ENCODE measurements around the gene CALU.

Gene CALU

DNA sequence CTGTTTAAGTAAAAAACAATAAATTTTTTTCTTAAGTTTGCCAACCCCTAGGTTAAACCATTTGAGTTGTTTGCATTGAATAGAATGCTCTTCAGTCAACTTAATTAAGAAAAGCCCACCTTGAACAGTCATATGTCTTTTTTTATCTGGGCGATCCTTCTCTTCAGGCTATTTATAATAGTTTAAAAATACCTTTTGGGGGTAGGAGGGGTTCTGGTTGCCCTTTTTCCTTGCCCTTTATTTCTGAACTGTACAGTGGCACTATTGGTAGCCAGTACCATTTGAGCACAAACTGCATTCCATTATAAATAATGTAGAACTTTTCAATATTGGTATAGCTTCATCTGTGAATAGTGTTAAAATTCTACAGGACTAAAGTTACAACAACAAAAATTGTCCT is 13.1 kb downstream of the CALU start:
- FAIRE-seq = no peak

GRCh38 chr7:128755075-128755818 is 16.1 kb downstream of the CALU start:
- no peak for FAIRE-seq

DNA sequence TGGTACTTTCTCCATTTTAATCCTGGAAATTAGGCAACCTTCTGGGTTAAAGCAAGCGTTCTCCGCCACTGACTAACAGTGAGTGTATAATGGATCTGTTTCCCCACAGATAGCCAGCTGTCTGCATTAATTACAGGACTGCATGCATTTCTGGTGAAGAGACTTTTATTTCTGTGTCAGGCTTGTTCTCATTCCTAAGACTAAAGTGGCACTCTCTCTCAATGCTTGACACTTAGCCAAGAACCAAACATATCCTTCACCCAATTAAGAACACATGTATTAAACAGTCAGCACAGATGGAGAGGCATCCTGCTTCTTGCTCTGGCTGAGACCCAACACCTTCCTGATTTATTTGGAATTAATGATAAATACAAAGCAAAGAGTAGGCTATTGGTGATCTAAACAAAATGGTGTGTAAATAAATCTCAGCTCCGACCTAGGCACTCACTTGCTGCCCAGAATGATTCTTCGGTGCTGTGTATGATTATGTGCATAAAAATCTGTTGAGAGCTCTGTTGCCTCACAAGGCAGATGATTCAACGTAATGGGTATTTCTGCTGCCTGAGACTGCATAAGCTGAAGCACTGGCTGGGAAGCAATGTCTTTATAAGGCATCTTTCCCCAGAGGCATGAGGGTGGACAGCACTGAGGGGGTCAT is 16.8 kb downstream of the CALU start:
- no peak for FAIRE-seq

GRCh38 chr7:128757203-128757602 is 18.0 kb downstream of the CALU start:
- no peak for FAIRE-seq

- FAIRE-seq = no peak
These were observed 19.4 kb downstream of the CALU start for GRCh38 chr7:128758553-128758952.

DNA sequence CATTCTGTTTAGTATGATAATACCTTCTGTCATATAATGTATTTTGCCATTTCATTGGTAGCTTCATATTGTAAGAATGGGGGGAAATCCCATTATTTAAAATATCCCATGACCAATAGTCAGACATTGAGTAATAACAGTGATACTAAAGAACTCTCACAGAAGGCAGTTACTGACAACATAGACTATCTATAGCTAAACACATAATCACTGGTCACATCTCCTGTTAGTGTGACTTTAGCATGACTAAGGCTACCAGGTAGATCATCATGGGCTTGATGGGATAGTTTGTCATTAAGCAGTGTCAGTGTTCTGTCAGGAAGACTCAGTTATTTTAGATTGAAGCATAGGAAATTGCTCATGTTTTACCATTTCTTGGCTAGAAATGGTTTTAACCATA is 20.1 kb downstream of the CALU start:
- no peak for FAIRE-seq

DNA sequence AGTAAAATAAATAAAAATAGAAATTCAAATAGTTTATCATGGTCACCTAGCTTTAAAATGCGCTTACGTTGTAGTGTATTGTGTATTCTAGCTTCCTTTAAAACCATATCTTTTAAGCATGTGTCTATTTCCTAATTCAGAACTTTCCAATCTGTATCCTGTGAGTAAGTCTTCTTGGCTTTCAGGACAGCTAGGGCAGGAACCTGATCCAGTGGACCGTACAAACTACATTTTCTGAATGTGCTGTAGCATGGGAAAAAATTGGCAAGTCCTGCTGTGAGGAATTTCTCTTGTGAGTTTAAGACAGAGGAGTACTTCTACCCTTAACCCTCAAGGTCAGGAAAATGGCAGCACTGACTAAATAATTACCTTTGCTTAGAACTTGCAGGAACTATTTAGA is 24.4 kb downstream of the CALU start:
- no peak for FAIRE-seq

DNA sequence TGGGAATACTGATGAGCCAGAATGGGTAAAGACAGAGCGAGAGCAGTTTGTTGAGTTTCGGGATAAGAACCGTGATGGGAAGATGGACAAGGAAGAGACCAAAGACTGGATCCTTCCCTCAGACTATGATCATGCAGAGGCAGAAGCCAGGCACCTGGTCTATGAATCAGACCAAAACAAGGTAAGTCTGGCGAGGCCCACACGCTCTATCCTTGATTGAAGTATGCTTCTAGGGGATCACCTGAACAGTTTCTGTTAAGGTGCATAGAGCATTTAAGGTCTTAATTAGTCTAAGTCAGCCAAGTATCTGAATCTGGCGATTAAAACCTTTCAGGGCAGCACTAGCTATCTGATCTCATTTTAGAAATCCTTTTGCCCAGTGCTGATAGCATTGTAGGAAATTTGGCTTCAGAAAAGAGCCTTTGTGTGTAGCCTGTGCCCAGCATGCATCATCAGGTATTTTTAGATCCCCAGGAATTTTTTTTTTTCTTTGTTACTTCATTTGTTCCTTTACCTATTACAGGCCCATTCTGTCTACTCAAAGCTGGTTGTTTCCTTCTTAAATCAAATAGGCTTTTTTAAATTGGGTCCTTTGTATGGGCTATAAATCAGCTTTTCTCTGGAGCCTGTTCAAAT is 28.4 kb downstream of the CALU start:
- FAIRE-seq = no peak

DNA sequence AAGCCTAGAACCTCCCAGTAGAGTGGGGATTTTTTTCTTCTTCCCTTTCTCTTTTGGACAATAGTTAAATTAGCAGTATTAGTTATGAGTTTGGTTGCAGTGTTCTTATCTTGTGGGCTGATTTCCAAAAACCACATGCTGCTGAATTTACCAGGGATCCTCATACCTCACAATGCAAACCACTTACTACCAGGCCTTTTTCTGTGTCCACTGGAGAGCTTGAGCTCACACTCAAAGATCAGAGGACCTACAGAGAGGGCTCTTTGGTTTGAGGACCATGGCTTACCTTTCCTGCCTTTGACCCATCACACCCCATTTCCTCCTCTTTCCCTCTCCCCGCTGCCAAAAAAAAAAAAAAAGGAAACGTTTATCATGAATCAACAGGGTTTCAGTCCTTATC is 31.1 kb downstream of the CALU start:
- no peak for FAIRE-seq

- FAIRE-seq = no peak
These were observed 34.4 kb downstream of the CALU start for GRCh38 chr7:128773604-128774003.

- FAIRE-seq = no peak
These were observed 35.0 kb downstream of the CALU start for GRCh38 chr7:128774029-128774689.

GRCh38 chr7:128774921-128775320 is 35.8 kb downstream of the CALU start:
- no peak for FAIRE-seq

- no peak for FAIRE-seq
These were observed 36.8 kb downstream of the CALU start, which contains the start of gene OPN1SW for GRCh38 chr7:128775744-128776474. Gene OPN1SW (minus strand): TSS chr7:128775794. CDS start chr7:128775781, 13 bp downstream.

GRCh38 chr7:128777156-128778123 is 38.3 kb downstream of the CALU start:
- FAIRE-seq = no peak

DNA sequence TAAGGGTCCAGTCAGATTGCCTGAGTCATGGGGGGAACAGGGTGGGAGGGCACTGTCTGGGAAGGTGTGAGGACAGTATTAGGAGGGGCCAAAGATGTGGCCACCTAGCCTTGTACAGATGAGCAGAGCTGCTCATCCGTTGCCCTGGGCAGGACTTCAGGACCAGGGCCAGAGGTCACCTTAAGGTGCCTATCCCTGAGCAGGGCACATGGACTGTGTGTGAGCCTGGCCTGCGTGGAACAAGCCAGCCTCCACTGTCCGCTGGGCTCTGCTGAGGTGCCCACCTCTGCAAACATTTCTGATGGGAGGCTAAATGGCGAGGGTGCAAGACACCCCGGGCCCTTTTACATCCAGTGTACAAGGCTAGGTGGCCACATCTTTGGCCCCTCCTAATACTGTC is 39.8 kb downstream of the CALU start:
- FAIRE-seq = no peak

- no peak for FAIRE-seq
These were observed 42.0 kb downstream of the CALU start for GRCh38 chr7:128781126-128781525.

DNA sequence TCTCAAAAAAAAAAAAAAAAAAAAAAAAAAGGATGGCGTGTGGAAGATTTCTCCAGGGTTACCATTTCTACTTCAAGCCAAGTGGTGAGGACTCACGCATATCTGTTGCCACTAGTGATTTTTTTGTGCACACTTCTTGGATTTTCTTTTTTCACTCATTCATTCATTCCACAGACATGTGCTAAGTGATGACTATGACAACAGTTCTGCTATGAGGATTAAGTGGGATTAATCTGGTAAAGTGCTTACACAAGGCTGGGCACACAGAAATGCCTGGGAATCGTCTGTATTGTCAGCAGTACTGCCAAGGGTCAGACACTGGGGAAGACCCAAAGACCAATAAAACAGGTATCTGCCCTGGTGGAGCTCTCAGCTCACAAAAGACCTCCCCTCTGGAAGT is 42.7 kb downstream of the CALU start:
- FAIRE-seq = no peak

GRCh38 chr7:128783143-128783861 is 44.1 kb downstream of the CALU start:
- FAIRE-seq = no peak

DNA sequence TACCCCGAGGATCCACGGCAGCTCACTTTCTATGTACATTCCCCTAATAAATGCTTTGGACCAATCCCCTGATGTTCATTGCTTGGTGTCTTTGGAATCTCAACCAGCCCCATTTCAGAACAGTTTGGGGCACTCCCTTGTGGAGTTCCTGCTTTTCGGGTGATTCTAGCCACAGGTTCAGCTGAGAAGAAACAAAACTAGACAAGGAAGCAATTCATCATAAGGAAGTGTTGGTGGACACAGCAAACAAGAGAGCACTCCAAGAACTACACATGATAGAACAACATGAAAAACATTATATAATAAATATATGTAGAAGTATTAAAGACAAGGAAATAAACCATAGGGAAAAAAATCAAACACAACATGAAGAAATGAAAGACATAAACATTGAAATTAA is 46.6 kb downstream of the CALU start:
- FAIRE-seq = no peak

DNA sequence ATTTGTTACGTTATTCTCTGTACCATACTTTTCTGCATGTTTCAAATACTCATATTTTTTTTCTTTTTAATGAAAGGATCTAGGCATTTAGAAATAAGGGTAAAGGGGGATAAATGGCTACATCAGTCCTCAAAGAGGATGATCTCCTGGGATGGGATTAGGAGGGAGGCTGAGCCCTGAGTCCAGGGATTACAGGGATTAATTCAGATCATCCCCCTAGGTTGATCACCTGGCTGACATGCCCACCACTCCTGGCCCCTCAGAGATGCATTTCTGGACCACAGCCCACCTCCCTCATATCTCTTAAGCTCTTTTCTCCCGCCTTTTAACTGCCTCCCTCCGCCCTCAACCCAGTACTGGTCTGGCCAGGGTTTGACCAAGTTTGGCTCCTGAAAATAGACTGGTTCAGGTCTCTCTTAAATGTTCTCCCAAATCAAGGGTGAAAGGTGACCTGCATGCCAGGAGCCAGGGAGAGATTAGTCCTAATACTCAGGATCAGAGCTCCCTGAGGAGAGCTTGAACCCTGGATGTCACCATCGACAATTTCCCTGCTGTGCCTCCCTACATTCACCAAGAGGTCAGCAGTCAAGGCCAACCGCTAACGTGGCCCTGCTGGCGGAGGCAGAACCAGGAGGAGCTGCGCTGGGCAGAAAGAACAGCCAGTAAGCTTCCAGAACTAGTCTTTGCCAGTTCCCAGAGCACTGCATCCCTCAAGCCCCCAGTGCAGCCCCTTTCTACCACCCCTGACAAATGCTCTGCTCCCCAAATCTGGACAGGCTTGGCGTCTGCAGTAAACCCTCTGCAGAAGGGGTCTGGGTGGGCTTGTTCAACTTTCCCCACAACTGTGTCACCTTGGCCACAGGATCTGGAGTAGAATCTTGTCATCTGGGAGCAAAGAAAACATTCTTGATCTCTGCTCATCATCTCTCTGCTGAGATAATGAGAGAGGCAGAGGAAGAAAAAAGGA is 49.6 kb downstream of the CALU start:
- FAIRE-seq = no peak
